Body of pancreas (tissue), 4 donors: ENCODE data around the gene JMJD7.

Experiments
- CTCF ChIP-seq, 7 experiments: fragments of 450-650 bp in 4 of 7; fragments of 200-600 bp in 3 of 7; sonication (generic) in 3 of 7; IDR thresholded peaks; one replicate each; pipeline ENCODE4 v1.5.1; 2016 to 2019; ENCODE audit warnings: antibody characterized with exemption in 7 of 7
- POLR2A ChIP-seq, 3 donors: fragments of 450-650 bp; IDR thresholded peaks; one replicate each; pipeline ENCODE4 v1.6.1; 2016; ENCODE audit warnings: antibody characterized with exemption in 3 of 3, mild to moderate bottlenecking in 2 of 3

GRCh38 chr15:41872166-41872747 is 44.4 kb downstream of the JMJD7 start:
- TF ChIP-seq CTCF (IDR thresholded peaks at IDR 0.05) = no peak
- no peak for TF ChIP-seq POLR2A (IDR thresholded peaks at IDR 0.05)
